Measurements from ENCODE around the gene FLOT2.

- TF ChIP-seq CTCF (conservative IDR thresholded peaks at IDR 0.05; ENCODE audit: low read depth, low read length) (no peak), EZH2 (IDR thresholded peaks at IDR 0.05; ENCODE audit: low read length, unreplicated experiment) (no peak), EZH2phosphoT487 (IDR thresholded peaks at IDR 0.05; ENCODE audit: borderline replicate concordance, low read length) (no peak)
Observed at GRCh38 chr17:28861393-28862203, 35.9 kb downstream of the FLOT2 start.
